ENCODE measurements around the gene SPAG4. TPM values are rescaled to one million over a fixed set of nuclear protein-coding genes. Genes with fewer than 3 reads are reported as not detected.

SPAG4 gene
- total and polyA plus RNA-seq, 10 of the 15 experiments (the other 5 are each of a cell fraction or from before 2014, with no cell fraction given), result 0.90 to 12.5 (median 2.4) TPM

DNA sequence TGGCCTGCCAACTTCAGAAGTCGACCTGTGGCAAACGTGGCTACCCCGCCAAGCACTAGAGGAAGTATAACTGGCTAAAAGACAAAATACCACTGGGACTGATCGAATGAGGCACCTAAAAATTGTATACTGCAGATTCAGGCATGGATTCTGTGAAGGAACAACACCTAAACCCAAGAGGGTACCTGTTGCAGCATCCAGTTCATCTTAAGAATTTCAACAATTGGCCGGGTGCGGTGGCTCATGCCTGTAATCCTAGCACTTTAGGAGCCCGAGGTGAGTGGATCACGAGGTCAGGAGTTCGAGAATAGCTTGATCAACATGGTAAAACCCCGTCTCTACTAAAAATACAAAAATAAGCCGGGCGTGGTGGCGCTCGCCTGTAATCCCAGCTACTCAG, 27.2 kb upstream of the SPAG4 start:
- ChIA-PET SMC1A (ENCODE audit: uncharacterized antibody, unreplicated experiment) (no interaction called here), POLR2A (no interaction called here), RAD21 (ENCODE audit: unreplicated experiment) (no interaction called here), CTCF (no interaction called here)
- 49% methylated on average over 14 of the region's 14 CpGs for WGBS (ENCODE audit: insufficient coverage, insufficient replicate concordance, low lambda C conversion rate, missing lambda C conversion rate)
- Histone ChIP-seq H3K27me3 (replicated peaks in 1 of 2; ENCODE audit: control insufficient read depth in 2 of 2, insufficient read depth in 2 of 2, low read length in 1 of 2) (no peaks in the 10 kb centered on the region), H3K4me3 (no peak overlapping the region), H3K4me2 (ENCODE audit: control insufficient read depth, insufficient read depth) (no peak overlapping the region), H3K36me3 (ENCODE audit: control insufficient read depth in 2 of 2, insufficient read depth in 2 of 2, low read length in 1 of 2) (no peaks in the 10 kb centered on the region), H2AFZ (ENCODE audit: control insufficient read depth, low read depth, low read length) (no peak overlapping the region), H3K27ac (ENCODE audit: control insufficient read depth, insufficient read depth) (no peak overlapping the region), H3K79me2 (ENCODE audit: control insufficient read depth, insufficient read depth, low read length) (no peaks in the 10 kb centered on the region), H3K9me3 (replicated peaks; ENCODE audit: control insufficient read depth, insufficient read depth, low read length) (no peaks in the 10 kb centered on the region), H3K4me1 (ENCODE audit: control insufficient read depth, insufficient read depth, low read length) (no peaks in the 10 kb centered on the region), H4K20me1 (ENCODE audit: control insufficient read depth, insufficient read depth) (no peaks in the 10 kb centered on the region), H3K9ac (ENCODE audit: control insufficient read depth, insufficient read depth, low read length) (no peak overlapping the region)
- TF ChIP-seq SPI1 (IDR thresholded peaks at IDR 0.05; ENCODE audit: borderline replicate concordance, insufficient read depth, low read depth, low read length), result no peak
- FAIRE-seq, result no peak
- BruUV-seq (replicated peaks), result no TSS peak
- ATAC-seq, result no peak
- DNase-seq (ENCODE audit: low read depth, low spot score), result no peak
- intact Hi-C loops (cut with micrococcal nuclease; ENCODE audit: unreplicated experiment) (no loop called here), in situ Hi-C loops (cut with MboI) (no loop called here)

DNA sequence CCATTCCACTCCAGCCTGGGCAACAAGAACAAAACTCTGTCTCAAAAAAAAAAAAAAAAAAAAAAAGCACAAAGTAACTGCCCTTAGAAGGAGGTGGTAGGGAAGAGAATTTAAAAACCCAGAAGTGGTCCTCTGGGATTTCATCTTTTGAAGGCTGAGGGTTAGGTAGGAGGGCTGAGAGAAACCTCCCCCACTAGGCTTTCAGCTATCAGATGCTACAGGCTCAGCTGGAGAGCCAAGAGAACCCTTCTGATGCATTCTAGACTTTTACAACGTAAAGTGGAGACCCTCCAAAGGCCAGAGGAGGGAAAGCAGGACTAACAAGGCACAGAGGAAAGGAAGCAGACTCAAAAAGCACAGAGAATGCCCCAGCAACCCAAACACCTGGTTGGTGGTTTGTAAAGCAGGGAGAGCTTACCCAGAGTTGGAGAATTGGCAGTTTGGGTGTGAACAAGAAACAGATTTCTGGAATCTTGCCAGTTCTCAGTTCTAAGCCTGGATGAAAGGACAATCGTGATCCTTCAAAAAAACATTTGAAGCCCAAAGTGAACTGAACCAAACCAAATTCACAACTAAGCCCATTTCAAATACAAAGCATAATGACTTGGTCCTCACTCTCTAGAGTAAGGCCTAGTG, 23.2 kb upstream of the SPAG4 start:
- RAD21 ChIA-PET (ENCODE audit: unreplicated experiment), result no interaction called here
- no peaks in the 10 kb centered on the region for H3K4me1 ChIP-seq (ENCODE audit: control insufficient read depth, insufficient read depth, low read length)
- H3K27ac ChIP-seq (ENCODE audit: control insufficient read depth, insufficient read depth), result no peak overlapping the region
- H2AFZ ChIP-seq (ENCODE audit: control insufficient read depth, low read depth, low read length), result no peak overlapping the region
- H3K27me3 ChIP-seq (replicated peaks in 1 of 2; ENCODE audit: control insufficient read depth in 2 of 2, insufficient read depth in 2 of 2, low read length in 1 of 2), result no peaks in the 10 kb centered on the region
- POLR2A ChIA-PET, result interaction anchor here (0.6 to 0.7 kb wide), 2 partner anchors 36 to 42 kb away, joined by 3 to 4 read pairs; no protein-coding TSS in a partner anchor
- DNase-seq (ENCODE audit: low read depth, low spot score) (no peak), FAIRE-seq (no peak), ATAC-seq (no peak)
- in situ Hi-C loops (cut with MboI), result no loop called here
- intact Hi-C loops (cut with micrococcal nuclease; ENCODE audit: unreplicated experiment), result no loop called here
- H3K36me3 ChIP-seq (ENCODE audit: control insufficient read depth in 2 of 2, insufficient read depth in 2 of 2, low read length in 1 of 2), result no peaks in the 10 kb centered on the region
- no peaks in the 10 kb centered on the region for H4K20me1 ChIP-seq (ENCODE audit: control insufficient read depth, insufficient read depth)
- H3K9me3 ChIP-seq (replicated peaks; ENCODE audit: control insufficient read depth, insufficient read depth, low read length), result no peaks in the 10 kb centered on the region
- 3% methylated on average over 2 of the region's 2 CpGs for WGBS (ENCODE audit: insufficient coverage, insufficient replicate concordance, low lambda C conversion rate, missing lambda C conversion rate)
- CTCF ChIA-PET, result no interaction called here
- no peaks in the 10 kb centered on the region for H3K79me2 ChIP-seq (ENCODE audit: control insufficient read depth, insufficient read depth, low read length)
- TF ChIP-seq EGR1 (IDR thresholded peaks at IDR 0.05; ENCODE audit: borderline replicate concordance in 1 of 2, low read depth in 2 of 2, low read length in 2 of 2), result no peak
- no peak for TF ChIP-seq MTA3 (IDR thresholded peaks at IDR 0.05; ENCODE audit: borderline replicate concordance, low read length)
- TF ChIP-seq TCF3 (IDR thresholded peaks at IDR 0.05; ENCODE audit: borderline replicate concordance, insufficient read depth, low read depth, low read length), result no peak
- no peak for TF ChIP-seq KAT2A (conservative IDR thresholded peaks at IDR 0.05; ENCODE audit: control insufficient read depth, low read depth, low read length)
- SMC1A ChIA-PET (ENCODE audit: uncharacterized antibody, unreplicated experiment), result no interaction called here
- H3K9ac ChIP-seq (ENCODE audit: control insufficient read depth, insufficient read depth, low read length), result no peak overlapping the region
- H3K4me2 ChIP-seq (ENCODE audit: control insufficient read depth, insufficient read depth), result no peak overlapping the region
- BruUV-seq (replicated peaks), result no TSS peak
- H3K4me3 ChIP-seq, result no peak overlapping the region

All from GM12878 (cell line).